ENCODE measurements around the gene ACACA. TPM values are rescaled to one million over a fixed set of nuclear protein-coding genes. Genes with fewer than 3 reads are reported as not detected.
"Not testable (repeated sequence)": the region's sequence is repeated elsewhere in the genome, so short reads cannot be mapped to it uniquely, and the experiment has no call there.

The ACACA gene
- total RNA-seq, 1 donor from 2014 or later, result 101 TPM

- Mint-ChIP-seq H3K9me3 (peaks cover 5% of the 10 kb centered on the region), H3K36me3 (peaks cover 8% of the 10 kb centered on the region), H3K4me3 (peak overlapping the region; percentile 34), H3K27me3 (no peaks in the 10 kb centered on the region), H3K27ac (peak overlapping the region; percentile 81), H3K4me1 (ENCODE audit: unreplicated experiment) (peaks cover 23% of the 10 kb centered on the region)
- TF ChIP-seq CTCF (conservative IDR thresholded peaks at IDR 0.05), result no peak
- DNase-seq (ENCODE audit: extremely low spot score, unreplicated experiment), result no peak
These were observed 45.1 kb downstream of the ACACA start for GRCh38 chr17:37361543-37361942.

- H3K9me3 Mint-ChIP-seq, result peaks cover 5% of the 10 kb centered on the region
- no peak for TF ChIP-seq CTCF (conservative IDR thresholded peaks at IDR 0.05)
- peak overlapping the region; percentile 81 for H3K27ac Mint-ChIP-seq
- H3K4me1 Mint-ChIP-seq (ENCODE audit: unreplicated experiment), result peaks cover 25% of the 10 kb centered on the region
- DNase-seq (ENCODE audit: extremely low spot score, unreplicated experiment), result no peak
- no peaks in the 10 kb centered on the region for H3K27me3 Mint-ChIP-seq
- no peak overlapping the region for H3K4me3 Mint-ChIP-seq
- peaks cover 9% of the 10 kb centered on the region for H3K36me3 Mint-ChIP-seq
These were observed 46.0 kb downstream of the ACACA start for GRCh38 chr17:37360632-37361031.

GRCh38 chr17:37359682-37360188 is 46.9 kb downstream of the ACACA start:
- Mint-ChIP-seq H3K4me1 (ENCODE audit: unreplicated experiment) (peaks cover 25% of the 10 kb centered on the region), H3K27ac (peak overlapping the region; percentile 81), H3K9me3 (peaks cover 5% of the 10 kb centered on the region), H3K27me3 (no peaks in the 10 kb centered on the region), H3K4me3 (peak overlapping the region; percentile 83), H3K36me3 (peaks cover 9% of the 10 kb centered on the region)
- DNase-seq (ENCODE audit: extremely low spot score, unreplicated experiment), result no peak
- TF ChIP-seq CTCF (conservative IDR thresholded peaks at IDR 0.05), result no peak

- H3K4me1 Mint-ChIP-seq (ENCODE audit: unreplicated experiment), result peaks cover 25% of the 10 kb centered on the region
- peak overlapping the region; percentile 96 for H3K4me3 Mint-ChIP-seq
- peak overlapping the region; percentile 93 for H3K27ac Mint-ChIP-seq
- DNase-seq (ENCODE audit: extremely low spot score, unreplicated experiment), result peak; percentile 95
- no peaks in the 10 kb centered on the region for H3K27me3 Mint-ChIP-seq
- peaks cover 5% of the 10 kb centered on the region for H3K9me3 Mint-ChIP-seq
- peaks cover 9% of the 10 kb centered on the region for H3K36me3 Mint-ChIP-seq
- peak; percentile 62 for TF ChIP-seq CTCF (conservative IDR thresholded peaks at IDR 0.05)
These were observed 47.6 kb downstream of the ACACA start for GRCh38 chr17:37358830-37359681.

GRCh38 chr17:37358098-37358829 is 48.4 kb downstream of the ACACA start:
- DNase-seq (ENCODE audit: extremely low spot score, unreplicated experiment), result peak; percentile 77
- H3K9me3 Mint-ChIP-seq, result peaks cover 5% of the 10 kb centered on the region
- peak overlapping the region; percentile 96 for H3K4me3 Mint-ChIP-seq
- peak overlapping the region; percentile 93 for H3K27ac Mint-ChIP-seq
- H3K4me1 Mint-ChIP-seq (ENCODE audit: unreplicated experiment), result peaks cover 25% of the 10 kb centered on the region
- H3K36me3 Mint-ChIP-seq, result peaks cover 9% of the 10 kb centered on the region
- TF ChIP-seq CTCF (conservative IDR thresholded peaks at IDR 0.05), result no peak
- H3K27me3 Mint-ChIP-seq, result no peaks in the 10 kb centered on the region

GRCh38 chr17:37356796-37357569 is 49.7 kb downstream of the ACACA start:
- H3K4me1 Mint-ChIP-seq (ENCODE audit: unreplicated experiment), result peaks cover 28% of the 10 kb centered on the region
- peaks cover 13% of the 10 kb centered on the region for H3K36me3 Mint-ChIP-seq
- DNase-seq (ENCODE audit: extremely low spot score, unreplicated experiment); H3K9me3 Mint-ChIP-seq; H3K27me3 Mint-ChIP-seq: not testable (repeated sequence)
- peak overlapping the region; percentile 96 for H3K4me3 Mint-ChIP-seq
- H3K27ac Mint-ChIP-seq, result peak overlapping the region; percentile 93

- DNase-seq (ENCODE audit: extremely low spot score, unreplicated experiment); H3K4me3 Mint-ChIP-seq; H3K27me3 Mint-ChIP-seq; H3K4me1 Mint-ChIP-seq (ENCODE audit: unreplicated experiment); H3K9me3 Mint-ChIP-seq: not testable (repeated sequence)
- peaks cover 27% of the 10 kb centered on the region for H3K36me3 Mint-ChIP-seq
- peak overlapping the region; percentile 8 for H3K27ac Mint-ChIP-seq
These were observed 59.7 kb downstream of the ACACA start for GRCh38 chr17:37346863-37347402.
